ENCODE data around the gene GSTO1.

GRCh38 chr10:104281694-104282093, 27.0 kb downstream of the GSTO1 start:
- no peak for TF ChIP-seq LARP7 (IDR thresholded peaks at IDR 0.05)
- no peak for TF ChIP-seq MAZ (CRISPR knock-in tag; conservative IDR thresholded peaks at IDR 0.05 in 1 of 2, IDR thresholded peaks at IDR 0.05 in 1 of 2)
- no peak for TF ChIP-seq JUND (IDR thresholded peaks at IDR 0.05; ENCODE audit: borderline replicate concordance, low read depth, low read length)
- TF ChIP-seq JUND (tag; IDR thresholded peaks at IDR 0.05; ENCODE audit: borderline replicate concordance, low read depth, low read length): no peak
- TF ChIP-seq HLTF (IDR thresholded peaks at IDR 0.05): no peak
- no peak for TF ChIP-seq ZNF174 (CRISPR knock-in tag; IDR thresholded peaks at IDR 0.05)
- TF ChIP-seq NRF1 (conservative IDR thresholded peaks at IDR 0.05 in 1 of 2, IDR thresholded peaks at IDR 0.05 in 1 of 2): no peak
- no peak for TF ChIP-seq CTCFL (IDR thresholded peaks at IDR 0.05; ENCODE audit: borderline replicate concordance, insufficient read depth, low read depth, low read length, poor library complexity, severe bottlenecking)
- TF ChIP-seq, protein P1, sequence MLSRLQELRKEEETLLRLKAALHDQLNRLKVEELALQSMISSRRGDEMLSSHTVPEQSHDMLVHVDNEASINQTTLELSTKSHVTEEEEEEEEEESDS (CRISPR knock-in tag; IDR thresholded peaks at IDR 0.05): no peak
- no peak for TF ChIP-seq CHD2 (IDR thresholded peaks at IDR 0.05; ENCODE audit: low read depth, low read length)
- TF ChIP-seq, protein P2, sequence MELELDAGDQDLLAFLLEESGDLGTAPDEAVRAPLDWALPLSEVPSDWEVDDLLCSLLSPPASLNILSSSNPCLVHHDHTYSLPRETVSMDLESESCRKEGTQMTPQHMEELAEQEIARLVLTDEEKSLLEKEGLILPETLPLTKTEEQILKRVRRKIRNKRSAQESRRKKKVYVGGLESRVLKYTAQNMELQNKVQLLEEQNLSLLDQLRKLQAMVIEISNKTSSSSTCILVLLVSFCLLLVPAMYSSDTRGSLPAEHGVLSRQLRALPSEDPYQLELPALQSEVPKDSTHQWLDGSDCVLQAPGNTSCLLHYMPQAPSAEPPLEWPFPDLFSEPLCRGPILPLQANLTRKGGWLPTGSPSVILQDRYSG (tag; conservative IDR thresholded peaks at IDR 0.05; ENCODE audit: low read depth): no peak
- TF ChIP-seq SLC30A9 (CRISPR knock-in tag; IDR thresholded peaks at IDR 0.05): no peak
